Nephron (organoid): ENCODE data around the gene WDFY4.
A peak's percentile ranks its signal among the peaks of the same experiment; 100 is the strongest.

Source experiments
- H3K27ac Mint-ChIP-seq, 3 experiments: 2 replicates each; pipeline ENCODE4 v1.8.0; 2020; ENCODE audit warnings: mixed read lengths in 3 of 3, mild to moderate bottlenecking in 2 of 3, moderate library complexity in 1 of 3
- H3K27me3 Mint-ChIP-seq: 2 replicates; pipeline ENCODE4 v1.8.0; 2021; ENCODE audit warnings: low read depth, mild to moderate bottlenecking, moderate library complexity, mixed read lengths
- H3K36me3 Mint-ChIP-seq: 2 replicates; pipeline ENCODE4 v1.8.0; 2020; ENCODE audit warnings: low read depth, mixed read lengths
- H3K4me1 Mint-ChIP-seq: 2 replicates; pipeline ENCODE4 v1.8.0; 2020; ENCODE audit warnings: mixed read lengths
- H3K4me3 Mint-ChIP-seq, 3 experiments: 2 replicates each; pipeline ENCODE4 v1.8.0; 2020; ENCODE audit warnings: mild to moderate bottlenecking in 3 of 3, mixed read lengths in 3 of 3, moderate library complexity in 2 of 3
- H3K9me3 Mint-ChIP-seq: 2 replicates; pipeline ENCODE4 v1.8.0; 2020; ENCODE audit warnings: mixed read lengths
- TF ChIP-seq, protein P1 (sequence below), 3 experiments: fragments of 200-600 bp; sonication (generic); IDR thresholded peaks; one replicate each; pipeline ENCODE4 v1.5.0; 2021; ENCODE audit warnings: antibody characterized with exemption in 3 of 3; ENCODE audit not compliant: unreplicated experiment in 3 of 3

Gene WDFY4

GRCh38 chr10:49011756-49012155 is 327.1 kb downstream of the WDFY4 start:
- peaks cover 25% of the 10 kb centered on the region for H3K4me1 Mint-ChIP-seq

GRCh38 chr10:49012603-49013002 is 327.9 kb downstream of the WDFY4 start:
- Mint-ChIP-seq H3K27ac (peak overlapping the region in 1 of 3 experiments; percentile 18), H3K9me3 (no peaks in the 10 kb centered on the region), H3K36me3 (no peaks in the 10 kb centered on the region), H3K4me3 (no peak overlapping the region), H3K27me3 (peaks cover 4% of the 10 kb centered on the region), H3K4me1 (peaks cover 25% of the 10 kb centered on the region)
- TF ChIP-seq, protein P1, sequence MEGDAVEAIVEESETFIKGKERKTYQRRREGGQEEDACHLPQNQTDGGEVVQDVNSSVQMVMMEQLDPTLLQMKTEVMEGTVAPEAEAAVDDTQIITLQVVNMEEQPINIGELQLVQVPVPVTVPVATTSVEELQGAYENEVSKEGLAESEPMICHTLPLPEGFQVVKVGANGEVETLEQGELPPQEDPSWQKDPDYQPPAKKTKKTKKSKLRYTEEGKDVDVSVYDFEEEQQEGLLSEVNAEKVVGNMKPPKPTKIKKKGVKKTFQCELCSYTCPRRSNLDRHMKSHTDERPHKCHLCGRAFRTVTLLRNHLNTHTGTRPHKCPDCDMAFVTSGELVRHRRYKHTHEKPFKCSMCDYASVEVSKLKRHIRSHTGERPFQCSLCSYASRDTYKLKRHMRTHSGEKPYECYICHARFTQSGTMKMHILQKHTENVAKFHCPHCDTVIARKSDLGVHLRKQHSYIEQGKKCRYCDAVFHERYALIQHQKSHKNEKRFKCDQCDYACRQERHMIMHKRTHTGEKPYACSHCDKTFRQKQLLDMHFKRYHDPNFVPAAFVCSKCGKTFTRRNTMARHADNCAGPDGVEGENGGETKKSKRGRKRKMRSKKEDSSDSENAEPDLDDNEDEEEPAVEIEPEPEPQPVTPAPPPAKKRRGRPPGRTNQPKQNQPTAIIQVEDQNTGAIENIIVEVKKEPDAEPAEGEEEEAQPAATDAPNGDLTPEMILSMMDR (IDR thresholded peaks at IDR 0.05; ENCODE audit: unreplicated experiment in 3 of 3) = no peak

More at GRCh38 chr10:49011756-49012155, 327.1 kb downstream of the WDFY4 start:
- Mint-ChIP-seq H3K27me3 (peaks cover 8% of the 10 kb centered on the region), H3K4me3 (no peak overlapping the region), H3K9me3 (no peaks in the 10 kb centered on the region), H3K27ac (no peak overlapping the region), H3K36me3 (no peaks in the 10 kb centered on the region)
- TF ChIP-seq, protein P1 (IDR thresholded peaks at IDR 0.05; ENCODE audit: unreplicated experiment in 3 of 3) = no peak

DNA sequence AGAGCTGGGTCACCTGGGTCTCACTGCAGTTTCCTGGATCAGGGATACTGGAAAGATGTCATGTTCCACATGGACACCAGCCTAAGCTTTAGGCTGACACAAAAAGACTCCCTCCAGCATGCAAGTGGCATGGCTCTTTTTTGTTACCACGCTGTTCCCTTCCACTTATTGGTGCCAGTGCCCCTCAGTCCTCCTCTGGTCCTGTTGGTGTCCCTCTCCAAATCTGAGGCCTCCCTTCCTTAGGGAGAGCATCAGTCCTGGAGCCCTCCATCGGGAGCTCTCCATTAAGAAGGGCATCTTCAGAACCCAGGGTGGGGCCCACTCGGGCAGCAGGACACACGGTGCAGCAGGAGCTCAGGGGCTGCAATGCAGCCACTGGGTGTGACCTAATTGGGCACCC is 331.0 kb downstream of the WDFY4 start:
- H3K27ac Mint-ChIP-seq = no peak overlapping the region
- H3K9me3 Mint-ChIP-seq = peaks cover 9% of the 10 kb centered on the region
- peaks cover 4% of the 10 kb centered on the region for H3K36me3 Mint-ChIP-seq
- H3K27me3 Mint-ChIP-seq = peaks cover under 1% of the 10 kb centered on the region
- TF ChIP-seq, protein P1 (IDR thresholded peaks at IDR 0.05; ENCODE audit: unreplicated experiment in 3 of 3) = no peak
- H3K4me1 Mint-ChIP-seq = peaks cover 5% of the 10 kb centered on the region
- H3K4me3 Mint-ChIP-seq = no peak overlapping the region

DNA sequence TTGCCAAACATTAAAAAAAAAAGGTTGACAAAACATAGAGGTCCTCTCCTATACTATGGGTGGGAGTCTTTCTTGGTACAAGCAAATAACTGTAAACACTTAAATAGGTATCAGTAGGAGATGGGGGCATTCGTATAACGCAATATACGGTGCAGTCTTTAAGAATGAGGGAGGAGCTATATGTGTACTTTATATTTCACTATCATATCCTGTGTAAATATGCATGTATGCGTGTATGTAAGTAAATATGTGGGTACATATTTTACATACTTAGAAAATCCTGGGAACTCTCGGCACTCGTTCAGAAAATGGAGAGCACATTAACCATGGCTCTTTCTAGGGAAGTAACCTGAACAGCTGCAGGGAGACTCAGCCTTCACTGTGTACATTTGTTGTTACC is 337.0 kb downstream of the WDFY4 start:
- TF ChIP-seq, protein P1 (IDR thresholded peaks at IDR 0.05; ENCODE audit: unreplicated experiment in 3 of 3) = no peak
- H3K27me3 Mint-ChIP-seq = no peaks in the 10 kb centered on the region
- no peak overlapping the region for H3K27ac Mint-ChIP-seq
- H3K4me1 Mint-ChIP-seq = peaks cover 17% of the 10 kb centered on the region
- peaks cover 9% of the 10 kb centered on the region for H3K9me3 Mint-ChIP-seq
- peaks cover 4% of the 10 kb centered on the region for H3K36me3 Mint-ChIP-seq
- H3K4me3 Mint-ChIP-seq = no peak overlapping the region

GRCh38 chr10:49023071-49023470 is 338.4 kb downstream of the WDFY4 start:
- Mint-ChIP-seq H3K27ac (no peak overlapping the region), H3K36me3 (peaks cover 4% of the 10 kb centered on the region), H3K27me3 (no peaks in the 10 kb centered on the region), H3K4me3 (no peak overlapping the region), H3K4me1 (peaks cover 17% of the 10 kb centered on the region), H3K9me3 (peaks cover 9% of the 10 kb centered on the region)
- TF ChIP-seq, protein P1 (IDR thresholded peaks at IDR 0.05; ENCODE audit: unreplicated experiment in 3 of 3) = no peak

GRCh38 chr10:49023752-49024151 is 339.1 kb downstream of the WDFY4 start:
- peaks cover 4% of the 10 kb centered on the region for H3K36me3 Mint-ChIP-seq
- peak overlapping the region in 2 of 3 experiments; percentile 62 to 69 for H3K27ac Mint-ChIP-seq
- no peak overlapping the region for H3K4me3 Mint-ChIP-seq
- H3K27me3 Mint-ChIP-seq = no peaks in the 10 kb centered on the region
- H3K4me1 Mint-ChIP-seq = peaks cover 17% of the 10 kb centered on the region
- peaks cover 9% of the 10 kb centered on the region for H3K9me3 Mint-ChIP-seq
- TF ChIP-seq, protein P1 (IDR thresholded peaks at IDR 0.05; ENCODE audit: unreplicated experiment in 3 of 3) = no peak
